Nephron progenitor cell (in vitro differentiated cells): ENCODE data around the gene KPNA5.
"Not testable (repeated sequence)": the region's sequence is repeated elsewhere in the genome, so short reads cannot be mapped to it uniquely, and the experiment has no call there.

ENCODE experiments used
- DNase-seq: peaks from one replicate; pipeline ENCODE4 v3.0.0; 2021
- H3K27ac Mint-ChIP-seq: 2 replicates; pipeline ENCODE4 v1.8.0; 2021; ENCODE audit warnings: mild to moderate bottlenecking, moderate library complexity, mixed read lengths
- H3K27me3 Mint-ChIP-seq: 2 replicates; pipeline ENCODE4 v1.8.0; 2021; ENCODE audit warnings: mild to moderate bottlenecking, low read depth, mixed read lengths; ENCODE audit not compliant: poor library complexity
- H3K36me3 Mint-ChIP-seq: 2 replicates; pipeline ENCODE4 v1.8.0; 2021; ENCODE audit warnings: low read depth, mixed read lengths
- H3K4me1 Mint-ChIP-seq: 2 replicates; pipeline ENCODE4 v1.8.0; 2021; ENCODE audit warnings: mixed read lengths
- H3K4me3 Mint-ChIP-seq: 2 replicates; pipeline ENCODE4 v1.8.0; 2021; ENCODE audit warnings: mild to moderate bottlenecking, moderate library complexity, mixed read lengths
- H3K9me3 Mint-ChIP-seq: 2 replicates; pipeline ENCODE4 v1.8.0; 2021; ENCODE audit warnings: mild to moderate bottlenecking, moderate library complexity, mixed read lengths
- TF ChIP-seq, protein P1 (sequence below): fragments of 200-600 bp; sonication (generic); IDR thresholded peaks from 2 replicates; pipeline ENCODE4 v1.5.0; 2021; ENCODE audit warnings: antibody characterized with exemption

The KPNA5 gene

DNA sequence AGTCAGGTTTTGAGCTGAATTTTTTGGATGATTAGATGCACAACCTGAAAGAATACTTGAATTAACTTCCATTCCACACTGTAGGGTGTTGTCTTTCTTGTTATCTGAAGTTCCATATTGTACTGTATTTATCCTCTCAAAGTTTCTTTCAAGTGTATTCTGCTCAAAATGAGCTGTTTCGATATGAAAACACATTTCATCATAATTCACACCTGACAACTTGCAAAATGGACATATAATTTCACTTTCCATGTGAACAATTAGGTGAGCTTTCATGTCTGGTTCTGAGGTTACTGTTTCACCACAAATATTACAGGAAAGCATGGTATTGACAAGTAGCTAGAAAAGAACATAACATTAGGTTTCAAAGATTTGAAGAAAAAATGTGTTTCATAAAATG, 14.1 kb upstream of the KPNA5 start:
- TF ChIP-seq, protein P1, sequence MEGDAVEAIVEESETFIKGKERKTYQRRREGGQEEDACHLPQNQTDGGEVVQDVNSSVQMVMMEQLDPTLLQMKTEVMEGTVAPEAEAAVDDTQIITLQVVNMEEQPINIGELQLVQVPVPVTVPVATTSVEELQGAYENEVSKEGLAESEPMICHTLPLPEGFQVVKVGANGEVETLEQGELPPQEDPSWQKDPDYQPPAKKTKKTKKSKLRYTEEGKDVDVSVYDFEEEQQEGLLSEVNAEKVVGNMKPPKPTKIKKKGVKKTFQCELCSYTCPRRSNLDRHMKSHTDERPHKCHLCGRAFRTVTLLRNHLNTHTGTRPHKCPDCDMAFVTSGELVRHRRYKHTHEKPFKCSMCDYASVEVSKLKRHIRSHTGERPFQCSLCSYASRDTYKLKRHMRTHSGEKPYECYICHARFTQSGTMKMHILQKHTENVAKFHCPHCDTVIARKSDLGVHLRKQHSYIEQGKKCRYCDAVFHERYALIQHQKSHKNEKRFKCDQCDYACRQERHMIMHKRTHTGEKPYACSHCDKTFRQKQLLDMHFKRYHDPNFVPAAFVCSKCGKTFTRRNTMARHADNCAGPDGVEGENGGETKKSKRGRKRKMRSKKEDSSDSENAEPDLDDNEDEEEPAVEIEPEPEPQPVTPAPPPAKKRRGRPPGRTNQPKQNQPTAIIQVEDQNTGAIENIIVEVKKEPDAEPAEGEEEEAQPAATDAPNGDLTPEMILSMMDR, result no peak
- Mint-ChIP-seq H3K9me3 (no peaks in the 10 kb centered on the region), H3K36me3 (peaks cover 4% of the 10 kb centered on the region), H3K27ac (no peak overlapping the region), H3K27me3 (peaks cover 7% of the 10 kb centered on the region), H3K4me1 (peaks cover 35% of the 10 kb centered on the region), H3K4me3 (peak overlapping the region; percentile 98)
- DNase-seq, result no peak

DNA sequence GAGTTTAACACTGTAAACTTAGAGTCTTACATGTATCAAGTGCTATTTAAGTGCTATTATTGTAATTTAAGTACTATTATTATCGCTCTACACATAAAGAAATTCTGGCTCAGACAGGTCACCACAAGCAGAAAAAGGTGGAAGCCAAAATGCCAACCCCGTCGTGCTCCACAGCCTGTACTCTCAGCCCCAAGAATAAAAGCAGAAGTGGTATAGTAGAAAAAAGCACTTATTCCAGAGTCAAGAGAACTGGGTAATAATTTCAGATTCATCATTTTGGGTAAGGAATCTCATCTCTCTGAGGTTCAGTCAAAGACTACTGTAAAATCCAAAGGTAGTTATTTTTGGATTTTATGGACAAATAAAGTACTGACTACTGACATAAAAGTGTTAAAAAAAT, 13.4 kb upstream of the KPNA5 start:
- H3K27ac Mint-ChIP-seq, result no peak overlapping the region

DNA sequence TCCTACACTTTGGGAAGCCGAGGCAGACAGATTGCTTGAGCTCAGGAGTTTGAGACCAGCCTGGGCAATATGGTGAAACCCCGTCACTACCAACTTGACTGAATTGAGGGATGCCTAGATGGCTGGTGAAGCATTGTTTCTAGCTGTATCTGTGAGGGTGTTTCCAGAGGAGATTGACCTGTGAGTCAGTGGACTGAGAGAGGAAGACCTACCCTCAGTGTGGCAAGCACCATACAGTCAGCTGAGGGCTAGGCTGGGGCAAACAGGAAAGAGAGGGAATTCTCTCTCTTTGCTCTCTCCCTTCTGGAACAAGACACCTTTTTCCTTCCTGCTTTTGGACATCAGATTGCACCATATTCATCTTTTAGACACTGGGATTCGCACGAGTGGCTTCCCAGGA, 8.7 kb upstream of the KPNA5 start:
- TF ChIP-seq, protein P1, result no peak
- H3K4me3 Mint-ChIP-seq, result no peak overlapping the region
- no peak for DNase-seq
- peaks cover 10% of the 10 kb centered on the region for H3K4me1 Mint-ChIP-seq
- peaks cover 32% of the 10 kb centered on the region for H3K27me3 Mint-ChIP-seq
- no peaks in the 10 kb centered on the region for H3K36me3 Mint-ChIP-seq
- H3K9me3 Mint-ChIP-seq, result peaks cover 4% of the 10 kb centered on the region
- no peak overlapping the region for H3K27ac Mint-ChIP-seq

More for the DNA sequence above, 13.4 kb upstream of the KPNA5 start:
- Mint-ChIP-seq H3K4me3 (peak overlapping the region; percentile 98), H3K27me3 (peaks cover 12% of the 10 kb centered on the region), H3K9me3 (no peaks in the 10 kb centered on the region), H3K4me1 (peaks cover 35% of the 10 kb centered on the region), H3K36me3 (peaks cover 4% of the 10 kb centered on the region)
- TF ChIP-seq, protein P1, result no peak
- DNase-seq, result no peak

DNA sequence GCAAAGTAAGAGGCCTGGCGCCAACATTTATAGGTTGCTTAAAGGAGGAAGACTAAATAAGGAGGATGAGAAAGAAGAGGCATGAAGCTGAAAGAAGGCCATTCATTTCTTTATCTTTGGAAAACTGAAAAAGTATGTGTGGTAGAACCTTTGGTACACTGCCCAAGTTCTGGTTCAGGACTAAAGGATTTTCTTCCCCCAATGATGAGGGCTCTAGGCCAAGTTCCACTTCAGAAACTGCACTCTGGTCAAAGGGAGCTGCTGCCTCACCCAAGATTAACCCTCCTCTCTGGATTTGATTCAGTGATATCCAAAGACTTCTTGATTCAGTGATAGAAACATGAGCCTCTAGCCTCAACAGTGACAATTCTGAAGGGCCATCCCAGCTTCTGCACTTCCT, 5.0 kb upstream of the KPNA5 start:
- TF ChIP-seq, protein P1, result no peak

DNA sequence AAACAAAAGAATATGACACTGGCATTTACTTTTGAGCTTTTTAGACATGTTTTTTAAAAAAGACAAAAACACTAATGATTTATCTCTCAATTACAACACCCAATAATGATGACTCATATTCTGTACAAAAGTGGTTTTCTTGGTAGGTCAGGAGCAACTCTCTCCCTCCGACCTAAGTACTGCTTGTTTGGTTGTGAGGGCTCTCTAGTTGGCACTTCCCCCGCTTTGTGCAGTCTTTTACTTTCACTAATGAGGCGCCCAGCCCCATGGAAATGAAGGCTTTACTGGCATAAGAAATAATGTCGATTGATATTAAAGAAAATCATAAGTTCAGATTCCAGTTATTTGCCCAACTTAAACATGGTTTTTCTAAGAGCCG, 1.3 kb downstream of the KPNA5 start:
- peaks cover 13% of the 10 kb centered on the region for H3K9me3 Mint-ChIP-seq
- H3K4me3 Mint-ChIP-seq, result peak overlapping the region; percentile 95
- H3K27ac Mint-ChIP-seq, result no peak overlapping the region
- H3K4me1 Mint-ChIP-seq, result peaks cover 28% of the 10 kb centered on the region
- DNase-seq, result no peak
- H3K27me3 Mint-ChIP-seq, result peaks cover 5% of the 10 kb centered on the region
- peaks cover 33% of the 10 kb centered on the region for H3K36me3 Mint-ChIP-seq
- TF ChIP-seq, protein P1, result no peak

More for the DNA sequence above, 5.0 kb upstream of the KPNA5 start:
- peaks cover 36% of the 10 kb centered on the region for H3K27me3 Mint-ChIP-seq
- peaks cover 5% of the 10 kb centered on the region for H3K36me3 Mint-ChIP-seq
- DNase-seq, result no peak
- no peak overlapping the region for H3K27ac Mint-ChIP-seq
- H3K4me1 Mint-ChIP-seq, result no peaks in the 10 kb centered on the region
- H3K4me3 Mint-ChIP-seq, result no peak overlapping the region
- peaks cover 10% of the 10 kb centered on the region for H3K9me3 Mint-ChIP-seq

DNA sequence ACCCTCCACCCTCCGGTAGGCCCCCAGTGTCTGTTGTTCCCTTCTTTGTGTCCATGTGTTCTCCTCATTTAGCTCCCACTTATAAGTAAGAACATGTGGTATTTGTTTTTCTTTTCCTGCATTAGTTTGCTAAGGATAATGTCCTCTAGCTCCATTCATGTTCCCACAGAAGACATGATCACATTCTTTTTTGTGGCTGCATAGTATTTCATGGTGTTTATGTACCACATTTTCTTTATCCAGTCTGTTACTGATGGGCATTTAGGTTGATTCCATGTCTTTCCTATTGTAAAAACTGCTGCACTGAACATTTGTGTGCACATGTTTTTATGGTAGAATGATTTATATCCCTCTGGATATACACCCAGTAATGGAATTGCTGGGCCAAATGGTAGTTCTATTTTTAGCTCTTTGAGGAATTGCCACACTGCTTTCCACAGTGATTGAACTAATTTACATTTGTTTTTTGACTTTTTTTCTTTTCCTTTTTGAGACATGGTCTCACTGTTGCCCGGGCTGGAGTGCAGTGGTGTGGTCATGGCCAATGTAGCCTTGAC, 4.5 kb downstream of the KPNA5 start:
- TF ChIP-seq, protein P1, result no peak
- no peaks in the 10 kb centered on the region for H3K27me3 Mint-ChIP-seq
- no peak for DNase-seq
- H3K9me3 Mint-ChIP-seq, result peaks cover 7% of the 10 kb centered on the region
- no peak overlapping the region for H3K27ac Mint-ChIP-seq
- H3K4me3 Mint-ChIP-seq, result no peak overlapping the region
- peaks cover 43% of the 10 kb centered on the region for H3K36me3 Mint-ChIP-seq
- peaks cover 45% of the 10 kb centered on the region for H3K4me1 Mint-ChIP-seq

DNA sequence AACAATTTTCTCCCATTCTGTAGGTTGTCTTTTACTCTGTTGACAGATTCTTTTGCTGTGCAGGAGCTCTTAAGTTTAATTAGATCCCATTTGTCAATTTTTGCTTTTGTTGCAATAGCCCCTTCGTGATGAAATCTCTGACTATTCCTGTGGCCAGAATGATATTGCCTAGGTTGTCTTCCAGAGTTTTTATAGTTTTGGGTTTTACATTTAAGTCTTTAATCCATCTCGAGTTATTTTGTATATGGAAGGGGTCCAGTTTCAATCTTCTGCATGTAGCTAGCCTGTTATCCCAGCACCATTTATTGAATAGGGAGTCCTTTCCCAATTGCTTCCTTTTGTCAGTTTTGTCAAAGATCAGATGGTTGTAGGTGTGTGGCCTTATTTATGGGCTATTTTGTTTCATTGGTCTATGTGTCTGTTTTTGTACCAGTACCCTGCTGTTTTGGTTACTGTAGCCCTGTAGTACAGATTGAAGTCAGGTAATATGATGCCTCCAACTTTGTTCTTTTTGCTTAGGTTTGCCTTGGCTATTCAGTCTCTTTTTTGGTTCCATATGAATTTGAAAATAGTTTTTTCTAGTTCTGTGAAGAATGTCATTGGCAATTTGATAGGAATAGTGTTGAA, 5.6 kb downstream of the KPNA5 start:
- peak overlapping the region; percentile 24 for H3K27ac Mint-ChIP-seq
- not testable (repeated sequence) for H3K9me3 Mint-ChIP-seq, H3K27me3 Mint-ChIP-seq, DNase-seq
- H3K36me3 Mint-ChIP-seq, result peaks cover 47% of the 10 kb centered on the region
- peak overlapping the region; percentile 26 for H3K4me3 Mint-ChIP-seq
- peaks cover 44% of the 10 kb centered on the region for H3K4me1 Mint-ChIP-seq
